DOHH2 (cell line): ENCODE results near the gene FAM83F.

Source experiments
- H3F3A ChIP-seq: fragments of 200-600 bp; sonication (generic), shearing (Covaris generic); 2 replicates; pipeline ENCODE4 v1.6.0; 2016; ENCODE audit warnings: antibody characterized with exemption, mild to moderate bottlenecking; ENCODE audit not compliant: control insufficient read depth, insufficient read depth
- H3K27ac ChIP-seq: fragments of 200-600 bp; sonication (generic); 2 replicates; pipeline ENCODE4 v1.5.1; 2014; ENCODE audit warnings: low read depth, mild to moderate bottlenecking, low read length, moderate library complexity
- H3K27me3 ChIP-seq: fragments of 200-600 bp; sonication (generic); 2 replicates; pipeline ENCODE4 v1.6.1; 2014; ENCODE audit warnings: mild to moderate bottlenecking, low read length, mixed read lengths; ENCODE audit not compliant: control insufficient read depth
- H3K36me3 ChIP-seq: fragments of 200-600 bp; sonication (generic); 2 replicates; pipeline ENCODE4 v1.6.1; 2014; ENCODE audit warnings: mild to moderate bottlenecking, low read length, moderate library complexity, mixed read lengths; ENCODE audit not compliant: control insufficient read depth
- H3K4me1 ChIP-seq: fragments of 200-600 bp; sonication (generic); 2 replicates; pipeline ENCODE4 v1.6.1; 2014; ENCODE audit warnings: mild to moderate bottlenecking, low read length, mixed read lengths; ENCODE audit not compliant: control insufficient read depth
- H3K4me2 ChIP-seq: fragments of 200-600 bp; sonication (generic); 2 replicates; pipeline ENCODE4 v1.6.0; 2014; ENCODE audit warnings: mild to moderate bottlenecking, low read length, moderate library complexity
- H3K4me3 ChIP-seq: fragments of 200-600 bp; sonication (generic); 2 replicates; pipeline ENCODE4 v1.5.1; 2014; ENCODE audit warnings: mild to moderate bottlenecking, low read length, mixed read lengths
- H3K79me2 ChIP-seq: fragments of 200-600 bp; sonication (generic); 2 replicates; pipeline ENCODE4 v1.6.1; 2014; ENCODE audit warnings: mild to moderate bottlenecking, low read length, mixed read lengths; ENCODE audit not compliant: control insufficient read depth
- H3K9me2 ChIP-seq: fragments of 200-600 bp; sonication (generic); replicated peaks from 2 replicates; pipeline ENCODE4 v1.6.1; 2014; ENCODE audit warnings: mild to moderate bottlenecking, low read length, mixed read lengths; ENCODE audit not compliant: control insufficient read depth
- H3K9me3 ChIP-seq: fragments of 200-600 bp; sonication (generic); 2 replicates; pipeline ENCODE4 v1.6.1; 2014; ENCODE audit warnings: antibody characterized with exemption, low read length, mixed read lengths; ENCODE audit not compliant: control insufficient read depth, insufficient read depth
- H4K20me1 ChIP-seq: fragments of 200-600 bp; sonication (generic); 2 replicates; pipeline ENCODE4 v1.6.0; 2014; ENCODE audit warnings: low read depth, mild to moderate bottlenecking, antibody characterized with exemption, low read length, moderate library complexity; ENCODE audit not compliant: control insufficient read depth, insufficient read depth
- EZH2phosphoT487 ChIP-seq: fragments of 200-600 bp; sonication (generic); IDR thresholded peaks from 2 replicates; pipeline ENCODE4 v1.6.1; 2017; ENCODE audit warnings: borderline replicate concordance, mild to moderate bottlenecking, antibody characterized with exemption, low read length, moderate library complexity, mixed read lengths
- TF ChIP-seq, protein P1 (sequence below): fragments of 200-600 bp; sonication (generic); IDR thresholded peaks from one replicate; pipeline ENCODE4 v1.5.1; 2014; ENCODE audit warnings: antibody characterized with exemption, mild to moderate bottlenecking, low read depth, low read length; ENCODE audit not compliant: poor library complexity, severe bottlenecking

FAM83F gene

DNA sequence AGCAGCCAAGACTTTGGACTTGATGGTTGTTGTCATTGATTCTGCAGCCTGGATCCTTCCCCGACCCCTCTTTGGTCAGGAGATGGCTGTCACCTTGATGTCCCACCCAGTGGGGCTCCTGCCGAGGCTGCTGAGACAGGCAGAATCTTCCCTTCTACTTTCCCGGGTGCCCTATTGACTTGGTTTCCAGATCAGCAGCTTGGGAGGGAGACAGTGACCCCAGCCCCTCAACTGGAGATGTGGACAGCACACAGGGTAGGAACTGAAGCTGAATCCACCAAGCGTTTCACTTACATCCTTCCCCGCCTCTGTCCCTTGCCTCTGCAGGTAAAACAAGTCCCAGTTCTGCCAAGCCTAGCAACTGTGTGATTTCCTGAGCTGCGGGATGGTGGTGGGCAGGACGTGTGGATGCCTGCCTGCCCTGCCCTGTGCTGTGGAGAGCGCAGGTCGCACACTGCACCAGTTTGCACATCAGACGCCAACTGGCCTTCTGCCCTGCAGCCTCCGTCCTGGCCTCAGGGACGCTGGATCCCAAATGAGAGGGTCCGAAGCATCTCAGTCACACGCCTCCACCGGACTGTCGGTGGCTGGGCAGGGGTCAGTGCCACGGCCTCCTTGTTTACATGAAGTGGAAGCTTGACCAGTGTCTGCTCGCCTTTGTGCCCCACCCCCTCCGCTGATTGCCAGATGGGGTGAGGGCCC is 34.6 kb downstream of the FAM83F start:
- H3K9me2 ChIP-seq = no peaks in the 10 kb centered on the region
- H3K79me2 ChIP-seq = no peaks in the 10 kb centered on the region
- H4K20me1 ChIP-seq = no peaks in the 10 kb centered on the region; the same call in 1 of the 2 replicates
- H3K4me3 ChIP-seq = no peak overlapping the region
- peaks cover 25% of the 10 kb centered on the region for H3K4me1 ChIP-seq
- H3F3A ChIP-seq = no peaks in the 10 kb centered on the region
- TF ChIP-seq, protein P1, sequence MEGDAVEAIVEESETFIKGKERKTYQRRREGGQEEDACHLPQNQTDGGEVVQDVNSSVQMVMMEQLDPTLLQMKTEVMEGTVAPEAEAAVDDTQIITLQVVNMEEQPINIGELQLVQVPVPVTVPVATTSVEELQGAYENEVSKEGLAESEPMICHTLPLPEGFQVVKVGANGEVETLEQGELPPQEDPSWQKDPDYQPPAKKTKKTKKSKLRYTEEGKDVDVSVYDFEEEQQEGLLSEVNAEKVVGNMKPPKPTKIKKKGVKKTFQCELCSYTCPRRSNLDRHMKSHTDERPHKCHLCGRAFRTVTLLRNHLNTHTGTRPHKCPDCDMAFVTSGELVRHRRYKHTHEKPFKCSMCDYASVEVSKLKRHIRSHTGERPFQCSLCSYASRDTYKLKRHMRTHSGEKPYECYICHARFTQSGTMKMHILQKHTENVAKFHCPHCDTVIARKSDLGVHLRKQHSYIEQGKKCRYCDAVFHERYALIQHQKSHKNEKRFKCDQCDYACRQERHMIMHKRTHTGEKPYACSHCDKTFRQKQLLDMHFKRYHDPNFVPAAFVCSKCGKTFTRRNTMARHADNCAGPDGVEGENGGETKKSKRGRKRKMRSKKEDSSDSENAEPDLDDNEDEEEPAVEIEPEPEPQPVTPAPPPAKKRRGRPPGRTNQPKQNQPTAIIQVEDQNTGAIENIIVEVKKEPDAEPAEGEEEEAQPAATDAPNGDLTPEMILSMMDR = no peak
- no peak for TF ChIP-seq EZH2phosphoT487
- H3K36me3 ChIP-seq = no peaks in the 10 kb centered on the region
- H3K4me2 ChIP-seq = no peak overlapping the region
- no peaks in the 10 kb centered on the region for H3K9me3 ChIP-seq
- no peak overlapping the region for H3K27ac ChIP-seq
- peaks cover 8% of the 10 kb centered on the region for H3K27me3 ChIP-seq

DNA sequence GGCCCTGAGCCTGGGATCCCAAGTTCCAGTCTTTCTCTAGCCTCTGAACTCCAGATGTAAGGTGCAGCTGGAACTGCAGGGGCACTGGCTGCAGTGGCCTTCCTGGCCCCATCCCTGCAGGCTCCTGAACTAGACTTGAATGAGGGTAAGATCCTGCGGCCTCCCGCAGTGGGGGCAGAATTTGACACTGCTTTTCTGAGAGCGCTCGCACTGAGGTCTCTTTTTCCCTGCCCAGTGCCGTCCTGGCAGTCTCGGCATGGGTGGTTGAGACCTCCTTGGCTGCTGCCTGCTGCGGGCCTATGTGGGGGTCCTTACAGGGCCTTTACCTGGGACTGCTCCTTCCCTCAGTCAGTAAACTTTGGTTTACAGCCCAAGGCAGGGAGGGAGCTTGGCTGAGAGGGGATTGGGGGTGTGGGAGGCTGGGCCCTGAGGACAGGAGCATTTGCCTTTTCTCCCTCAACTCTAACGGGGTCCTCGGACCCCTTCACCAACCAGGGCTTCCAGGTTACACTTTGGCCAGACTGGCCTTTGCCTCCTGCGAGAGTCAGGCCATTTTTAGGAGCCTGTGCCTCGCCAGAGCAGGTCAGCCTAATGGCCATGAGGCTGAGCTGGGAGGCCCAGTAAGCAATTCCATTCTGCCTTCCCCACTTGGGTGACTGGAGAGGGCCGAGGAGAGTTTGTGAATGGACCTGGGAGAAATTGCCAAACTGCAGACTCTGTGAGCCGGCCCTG is 35.4 kb downstream of the FAM83F start:
- Histone ChIP-seq H3K79me2 (no peaks in the 10 kb centered on the region), H3K36me3 (no peaks in the 10 kb centered on the region), H3K27ac (no peak overlapping the region), H4K20me1 (no peaks in the 10 kb centered on the region), H3F3A (no peaks in the 10 kb centered on the region), H3K4me3 (no peak overlapping the region), H3K4me1 (peaks cover 17% of the 10 kb centered on the region), H3K9me3 (no peaks in the 10 kb centered on the region), H3K4me2 (no peak overlapping the region), H3K9me2 (no peaks in the 10 kb centered on the region), H3K27me3 (peaks cover 8% of the 10 kb centered on the region; the same call in 1 of the 2 replicates)
- TF ChIP-seq EZH2phosphoT487 = no peak
- TF ChIP-seq, protein P1 = no peak

DNA sequence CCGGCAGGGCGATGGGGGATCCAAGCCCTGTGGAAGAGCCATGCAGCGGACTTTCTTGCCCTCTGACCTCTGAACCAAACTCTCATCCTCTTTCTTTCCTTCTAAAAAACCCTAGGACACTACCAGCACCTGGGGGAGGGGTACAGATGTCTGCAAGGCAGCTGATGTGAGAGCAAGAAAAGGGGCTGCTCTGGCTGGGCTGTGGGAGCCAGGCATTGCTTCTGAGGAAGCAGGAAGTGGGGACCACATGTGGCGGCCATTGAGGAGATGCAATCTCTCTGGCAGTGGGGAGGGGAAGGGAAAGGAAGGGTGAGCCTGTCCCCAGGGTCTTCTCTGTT is 36.0 kb downstream of the FAM83F start:
- H3K27ac ChIP-seq = no peak overlapping the region
- no peak overlapping the region for H3K4me2 ChIP-seq
- H4K20me1 ChIP-seq = no peaks in the 10 kb centered on the region
- TF ChIP-seq EZH2phosphoT487 = no peak
- TF ChIP-seq, protein P1 = no peak
- no peaks in the 10 kb centered on the region for H3F3A ChIP-seq
- H3K4me3 ChIP-seq = no peak overlapping the region
- peaks cover 17% of the 10 kb centered on the region for H3K4me1 ChIP-seq
- no peaks in the 10 kb centered on the region for H3K9me3 ChIP-seq
- H3K79me2 ChIP-seq = no peaks in the 10 kb centered on the region
- no peaks in the 10 kb centered on the region for H3K36me3 ChIP-seq
- H3K9me2 ChIP-seq = no peaks in the 10 kb centered on the region
- H3K27me3 ChIP-seq = peaks cover 8% of the 10 kb centered on the region; the same call in 1 of the 2 replicates
